GM19099 (cell line): ENCODE measurements around the gene P2RX2.

Experiments
- POLR2A ChIP-seq: IDR thresholded peaks from 3 replicates; pipeline ENCODE4 v1.6.1; 2011; ENCODE audit warnings: low read depth; ENCODE audit not compliant: insufficient read length; ENCODE audit errors: extremely low read depth

Gene P2RX2

GRCh38 chr12:132592282-132592970, 26.1 kb upstream of the P2RX2 start:
- TF ChIP-seq POLR2A = no peak

- TF ChIP-seq POLR2A = no peak
Observed at GRCh38 chr12:132593071-132593470, 25.5 kb upstream of the P2RX2 start.

DNA sequence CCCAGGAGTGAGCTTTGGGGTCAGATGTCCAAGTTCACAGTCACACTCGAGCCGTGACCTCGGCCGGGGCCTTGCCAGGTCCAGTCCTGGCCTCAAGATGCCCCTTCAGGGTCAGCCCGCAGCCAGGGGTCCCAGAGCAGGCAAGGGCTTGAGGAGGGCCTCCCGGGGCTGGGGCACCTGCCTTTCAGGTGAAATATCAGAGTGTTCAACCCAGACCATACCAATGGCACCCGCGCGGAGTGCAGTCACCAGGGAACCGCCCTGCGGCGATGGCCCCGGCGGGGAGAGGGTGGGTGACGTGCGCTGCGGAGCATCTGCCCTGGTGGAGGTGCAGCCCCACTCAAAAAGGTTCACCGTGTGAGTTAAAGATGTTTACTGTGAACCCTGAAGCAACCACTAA, 25.1 kb upstream of the P2RX2 start:
- TF ChIP-seq POLR2A = no peak

DNA sequence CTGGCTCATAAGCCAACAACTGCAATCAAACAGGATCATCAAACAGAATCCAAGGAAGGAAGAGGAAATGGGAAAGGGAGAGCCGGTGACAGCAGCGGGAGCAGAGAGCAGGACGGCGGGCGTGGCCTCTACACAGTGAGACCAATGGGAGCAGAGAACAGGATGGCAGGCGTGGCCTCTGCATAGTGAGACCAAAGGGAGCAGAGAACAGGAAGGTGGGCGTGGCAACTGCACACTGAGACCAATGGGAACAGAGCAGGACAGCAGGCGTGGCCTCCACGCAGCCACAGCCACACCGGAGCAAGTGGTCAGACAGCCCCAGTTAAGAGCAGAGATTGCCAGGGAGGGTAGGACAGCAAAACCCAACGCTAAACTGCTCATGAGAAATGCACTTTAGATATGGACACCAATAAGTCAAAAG, 24.6 kb upstream of the P2RX2 start:
- TF ChIP-seq POLR2A = no peak

DNA sequence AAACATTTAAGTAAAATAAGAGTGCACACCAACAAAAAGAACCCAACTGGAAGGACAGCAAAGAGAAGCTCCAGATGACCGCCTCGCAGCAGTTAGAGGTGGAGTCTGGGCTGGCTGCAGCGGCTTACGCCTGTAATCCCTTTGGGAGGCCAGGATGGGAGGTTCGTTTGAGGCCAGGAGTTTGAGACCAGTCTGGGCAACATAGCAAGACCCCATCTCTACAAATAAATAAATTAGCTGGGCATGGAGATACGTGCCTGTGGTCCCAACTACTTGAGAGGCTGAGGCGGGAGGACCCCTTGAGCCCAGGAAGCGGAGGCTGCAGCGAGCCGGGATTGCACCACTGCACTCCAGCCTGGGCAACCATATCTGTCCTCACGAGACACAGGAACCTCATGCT, 23.4 kb upstream of the P2RX2 start:
- no peak for TF ChIP-seq POLR2A

DNA sequence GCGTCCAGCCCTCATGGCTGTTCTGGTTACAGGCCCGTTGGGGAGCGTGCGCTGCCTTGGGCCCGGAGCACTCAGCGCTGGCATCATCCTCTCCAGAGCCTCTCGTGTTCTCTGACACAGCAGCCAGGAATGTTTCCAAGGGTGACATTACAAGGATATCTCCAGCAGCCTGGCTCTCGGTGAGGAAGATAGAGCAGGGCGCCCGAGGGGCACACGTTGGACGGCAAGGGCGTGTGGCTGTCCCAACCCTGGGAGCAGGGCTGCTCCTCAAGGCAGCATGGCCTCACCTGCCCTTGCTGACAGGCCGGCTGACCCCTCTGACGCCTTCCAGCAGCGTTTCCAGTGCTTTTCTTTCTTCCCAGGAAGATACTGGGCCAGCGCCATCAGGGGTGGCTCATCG, 22.6 kb upstream of the P2RX2 start:
- TF ChIP-seq POLR2A = no peak

GRCh38 chr12:132597333-132598316, 21.0 kb upstream of the P2RX2 start:
- TF ChIP-seq POLR2A = no peak

DNA sequence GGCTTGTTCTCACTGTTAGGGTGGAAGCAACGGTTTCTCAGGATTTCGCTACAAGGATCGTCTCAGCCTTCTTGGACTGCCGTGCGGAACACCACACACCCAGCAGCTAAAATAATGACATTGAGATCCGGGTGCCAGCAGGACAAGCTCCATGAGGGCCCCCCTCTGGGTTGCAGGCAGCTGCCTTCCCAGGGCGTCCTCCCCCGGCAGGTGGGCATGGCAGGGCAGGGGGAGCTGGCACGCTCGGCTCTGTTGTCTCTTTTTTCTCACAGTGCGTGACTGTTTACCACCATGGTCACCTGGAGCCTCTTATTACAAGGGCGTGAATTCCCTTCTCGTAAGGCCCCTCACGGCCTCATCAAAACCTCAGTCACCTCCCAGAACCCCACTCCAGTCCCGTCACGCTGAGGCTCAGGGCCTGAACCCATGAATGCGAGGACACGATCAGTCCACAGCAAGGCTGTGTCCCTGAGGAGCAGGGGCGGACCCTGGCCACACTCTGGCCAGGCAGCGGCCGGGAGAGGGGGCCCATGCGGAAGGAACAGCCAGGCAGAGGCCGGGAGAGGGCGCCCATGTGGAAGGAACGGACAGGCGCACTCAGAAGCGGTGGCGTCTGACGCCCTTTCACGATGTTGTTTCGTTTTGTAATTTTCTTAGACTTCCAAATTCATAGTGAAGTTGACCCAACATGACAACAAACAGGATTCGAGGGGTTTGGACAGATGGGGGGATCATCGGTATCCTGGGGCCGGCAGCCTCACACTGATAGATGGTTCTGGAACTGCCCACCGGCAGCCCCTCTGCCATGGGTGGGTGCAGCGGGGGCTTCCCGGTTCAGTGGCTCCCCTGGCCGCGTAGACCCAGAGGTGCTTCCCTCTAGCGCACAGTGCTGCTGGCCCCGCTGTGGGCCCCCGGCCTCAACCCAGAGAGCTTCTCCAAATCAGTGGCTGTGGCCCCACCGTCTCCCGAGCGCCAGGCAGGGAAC, 18.2 kb upstream of the P2RX2 start:
- TF ChIP-seq POLR2A = no peak

- TF ChIP-seq POLR2A = no peak
Observed at GRCh38 chr12:132601171-132601883, 17.2 kb upstream of the P2RX2 start.

DNA sequence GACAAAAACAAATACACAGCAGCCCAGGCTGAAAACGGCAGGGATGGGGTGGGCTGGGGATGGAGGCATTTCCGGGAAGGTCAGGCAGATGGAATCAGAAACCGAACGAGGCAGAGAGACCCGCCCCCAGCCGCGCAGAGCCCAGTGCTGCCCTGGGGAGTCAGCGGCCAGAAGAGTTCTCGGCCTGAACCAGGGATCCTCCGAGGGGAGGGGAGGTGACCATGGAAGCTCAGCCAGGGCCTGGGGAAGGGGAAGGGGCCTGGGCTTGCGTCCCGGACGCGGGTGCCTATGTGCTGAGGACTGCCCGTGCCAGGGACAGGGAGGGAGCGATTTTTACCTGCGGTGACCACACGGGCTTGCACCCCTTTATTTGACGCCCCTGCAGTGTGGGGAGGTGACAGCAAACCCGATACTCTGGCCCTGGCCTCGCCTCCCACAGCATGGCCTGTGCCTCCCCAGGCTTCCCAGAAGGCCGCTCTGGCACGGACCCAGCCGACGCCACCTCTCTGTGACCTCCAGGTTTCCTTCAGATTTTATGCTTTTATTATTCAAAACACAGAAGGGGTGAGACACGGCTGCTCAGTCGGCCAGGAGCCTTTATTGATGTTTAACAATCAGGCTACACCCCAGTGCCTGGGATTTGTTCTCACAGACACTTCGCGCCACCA, 15.9 kb upstream of the P2RX2 start:
- TF ChIP-seq POLR2A = no peak

DNA sequence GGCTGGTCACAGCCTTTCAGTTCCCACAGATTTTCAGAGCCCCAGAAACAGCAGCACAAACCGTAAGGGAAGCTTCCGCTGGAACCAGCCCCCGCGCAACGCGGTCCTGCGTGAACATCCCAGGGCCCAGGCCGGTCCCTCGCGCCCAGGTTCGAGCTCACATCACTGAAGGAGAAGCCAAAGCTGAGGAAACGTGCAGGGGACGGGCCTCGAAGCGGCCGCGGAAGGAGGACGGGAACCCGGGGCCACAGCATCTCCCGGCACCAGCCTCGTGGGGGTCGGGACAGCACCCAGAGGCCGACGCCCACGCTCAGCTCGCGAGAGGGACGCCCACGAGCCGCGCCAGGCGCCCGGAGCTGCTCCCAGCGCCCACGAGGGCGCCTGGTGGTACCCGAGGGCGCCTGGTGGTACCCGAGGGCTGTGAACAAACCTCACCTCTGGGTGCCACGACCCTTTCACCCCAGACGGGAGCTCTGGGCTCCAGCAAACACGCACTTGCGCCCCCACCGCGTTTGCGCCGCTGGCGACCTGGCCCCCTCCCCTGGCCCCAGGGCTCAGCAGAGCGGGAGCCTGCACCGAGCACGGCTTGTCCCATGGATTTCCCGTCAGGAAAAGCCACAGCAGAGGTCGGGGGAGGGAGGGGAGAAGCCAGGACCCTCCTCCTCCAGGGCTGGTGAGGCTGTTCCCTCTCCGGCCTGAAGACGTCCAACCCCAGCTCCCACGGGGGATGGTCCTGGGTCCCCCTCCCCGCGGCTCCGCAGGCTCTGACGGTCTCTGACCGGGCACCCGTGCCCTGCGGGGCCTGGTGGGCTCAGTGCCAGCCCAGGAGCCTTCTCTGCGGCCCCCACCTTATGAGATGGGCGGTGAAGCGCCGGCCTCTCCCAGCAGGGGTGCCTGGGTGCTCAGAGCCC, 15.1 kb upstream of the P2RX2 start:
- no peak for TF ChIP-seq POLR2A

DNA sequence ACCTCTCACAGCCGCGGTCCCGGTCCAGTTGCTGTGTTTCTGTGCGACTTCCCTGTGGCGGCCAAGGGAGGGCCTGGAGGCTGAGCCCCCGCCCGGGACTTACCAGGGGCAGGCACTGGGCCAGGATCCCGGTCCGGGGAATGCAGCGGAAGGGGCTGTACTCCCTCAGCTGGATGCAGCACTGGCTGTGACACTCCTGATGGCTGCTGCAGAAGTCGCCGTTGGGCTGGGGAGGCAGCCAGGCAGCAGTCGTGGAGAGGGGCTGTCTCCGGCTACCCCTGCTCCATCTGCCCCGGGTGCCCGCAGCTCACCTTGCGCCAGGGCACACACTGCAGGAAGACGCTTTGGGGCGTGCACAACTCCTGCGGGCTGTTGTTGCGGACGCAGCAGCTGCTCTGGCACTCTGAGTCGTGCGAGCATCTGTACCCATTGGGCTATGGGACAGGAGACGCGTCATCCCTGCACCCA, 14.4 kb upstream of the P2RX2 start:
- TF ChIP-seq POLR2A = no peak
